CD4-positive, alpha-beta T cell treated with Interleukin-1 beta for 1 hour (primary cell): ENCODE data around the gene KLK15.
"Not testable (repeated sequence)": the region's sequence is repeated elsewhere in the genome, so short reads cannot be mapped to it uniquely, and the experiment has no call there.

ENCODE experiments used
- DNase-seq, 2 donors: peaks; one replicate each; pipeline ENCODE4 v3.0.0-alpha.2; 2020 to 2022

Gene KLK15

DNA sequence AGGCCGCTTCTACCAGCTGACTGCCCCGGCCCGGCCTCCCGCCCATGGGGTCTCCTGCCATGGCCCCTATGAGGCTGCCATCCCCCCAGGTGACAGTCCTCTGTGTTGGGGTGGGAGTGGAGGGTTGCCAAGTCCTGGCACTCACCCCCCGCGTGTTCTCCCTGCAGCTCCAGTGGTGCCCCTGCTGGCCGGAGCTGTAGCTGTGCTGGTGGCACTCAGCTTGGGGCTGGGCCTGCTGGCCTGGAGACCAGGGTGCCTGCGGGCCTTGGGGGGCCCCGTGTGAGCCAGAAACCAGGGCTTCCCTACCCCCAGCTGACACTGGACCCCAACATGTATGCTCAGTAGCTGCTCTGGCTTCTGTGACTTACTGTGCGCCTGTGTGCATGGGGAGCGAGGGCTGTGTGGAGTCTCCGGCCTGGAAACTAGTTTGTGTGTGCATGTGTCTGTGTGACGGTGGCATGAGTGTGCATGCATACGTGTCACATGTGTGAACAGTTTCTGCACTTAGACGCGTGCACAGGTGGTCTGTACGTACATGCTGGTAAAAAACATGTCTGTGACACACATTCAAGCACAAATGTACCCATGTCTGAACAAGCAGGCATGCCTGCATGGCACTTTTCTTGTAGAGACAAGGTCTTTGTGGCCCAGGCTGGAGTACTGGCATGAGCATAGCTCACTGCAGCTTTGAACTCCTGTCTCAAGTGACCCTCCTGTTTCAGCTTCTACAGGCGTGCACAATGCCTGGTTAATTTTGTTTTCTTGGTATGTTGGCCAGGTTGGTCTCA lies 38.3 kb downstream of the KLK15 start:
- no peak for DNase-seq

DNA sequence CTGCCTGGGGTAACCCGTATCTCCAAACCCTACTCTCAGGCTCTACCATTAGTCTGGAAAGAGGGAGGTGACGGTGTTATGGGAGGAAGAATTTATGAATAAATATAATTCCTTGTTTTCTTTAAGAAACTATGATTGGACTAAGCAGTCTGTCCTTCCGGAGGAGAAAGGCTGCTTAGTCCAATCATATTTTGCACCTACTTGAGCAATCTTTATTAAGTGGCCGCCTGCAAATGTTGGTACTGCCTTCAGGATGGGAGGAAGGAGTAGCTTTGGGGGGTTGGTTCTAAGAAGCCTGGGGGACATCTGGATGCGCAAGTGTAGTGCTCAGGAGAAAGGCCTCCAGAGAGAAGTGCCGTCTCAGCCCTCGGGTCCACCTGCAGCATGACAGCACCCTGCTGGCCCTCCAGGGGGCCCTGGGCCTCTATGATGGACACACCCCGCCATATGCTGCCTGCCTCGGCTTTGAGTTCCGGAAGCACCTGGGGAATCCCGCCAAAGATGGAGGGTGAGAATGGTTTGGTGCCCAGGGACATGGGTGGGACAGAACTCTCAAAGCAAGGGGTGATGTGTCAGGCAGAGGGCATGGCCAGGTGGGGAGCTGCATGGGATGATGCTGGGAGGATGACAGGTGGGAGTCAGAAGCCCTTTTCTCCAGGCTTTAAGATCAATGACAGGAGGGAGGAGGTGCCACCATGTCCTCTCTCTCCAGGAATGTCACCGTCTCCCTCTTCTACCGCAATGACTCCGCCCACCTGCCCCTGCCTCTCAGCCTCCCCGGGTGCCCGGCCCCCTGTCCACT lies 39.1 kb downstream of the KLK15 start:
- no peak for DNase-seq

DNA sequence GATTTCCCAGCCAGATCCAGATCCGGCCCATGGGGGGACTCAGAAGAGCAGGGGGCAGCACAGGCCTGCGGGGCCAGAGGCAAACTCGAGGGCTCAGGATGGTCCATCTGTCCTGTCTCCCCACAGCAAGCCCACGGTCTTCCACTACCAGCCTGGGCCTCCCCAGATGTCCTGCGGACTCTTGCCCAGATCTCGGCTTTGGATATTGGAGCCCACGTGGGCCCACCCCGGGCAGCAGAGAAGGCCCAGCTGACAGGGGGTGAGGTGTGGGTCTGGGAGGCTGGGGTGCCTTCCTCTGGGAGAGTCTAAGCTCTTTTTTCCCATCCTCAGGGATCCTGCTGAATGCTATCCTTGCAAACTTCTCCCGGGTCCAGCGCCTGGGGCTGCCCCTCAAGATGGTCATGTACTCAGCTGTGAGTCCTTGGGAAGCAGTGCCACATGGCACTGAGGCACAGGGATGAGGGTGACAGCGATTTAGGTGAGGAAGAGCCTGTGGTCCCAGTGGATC lies 39.8 kb downstream of the KLK15 start:
- no peak for DNase-seq

DNA sequence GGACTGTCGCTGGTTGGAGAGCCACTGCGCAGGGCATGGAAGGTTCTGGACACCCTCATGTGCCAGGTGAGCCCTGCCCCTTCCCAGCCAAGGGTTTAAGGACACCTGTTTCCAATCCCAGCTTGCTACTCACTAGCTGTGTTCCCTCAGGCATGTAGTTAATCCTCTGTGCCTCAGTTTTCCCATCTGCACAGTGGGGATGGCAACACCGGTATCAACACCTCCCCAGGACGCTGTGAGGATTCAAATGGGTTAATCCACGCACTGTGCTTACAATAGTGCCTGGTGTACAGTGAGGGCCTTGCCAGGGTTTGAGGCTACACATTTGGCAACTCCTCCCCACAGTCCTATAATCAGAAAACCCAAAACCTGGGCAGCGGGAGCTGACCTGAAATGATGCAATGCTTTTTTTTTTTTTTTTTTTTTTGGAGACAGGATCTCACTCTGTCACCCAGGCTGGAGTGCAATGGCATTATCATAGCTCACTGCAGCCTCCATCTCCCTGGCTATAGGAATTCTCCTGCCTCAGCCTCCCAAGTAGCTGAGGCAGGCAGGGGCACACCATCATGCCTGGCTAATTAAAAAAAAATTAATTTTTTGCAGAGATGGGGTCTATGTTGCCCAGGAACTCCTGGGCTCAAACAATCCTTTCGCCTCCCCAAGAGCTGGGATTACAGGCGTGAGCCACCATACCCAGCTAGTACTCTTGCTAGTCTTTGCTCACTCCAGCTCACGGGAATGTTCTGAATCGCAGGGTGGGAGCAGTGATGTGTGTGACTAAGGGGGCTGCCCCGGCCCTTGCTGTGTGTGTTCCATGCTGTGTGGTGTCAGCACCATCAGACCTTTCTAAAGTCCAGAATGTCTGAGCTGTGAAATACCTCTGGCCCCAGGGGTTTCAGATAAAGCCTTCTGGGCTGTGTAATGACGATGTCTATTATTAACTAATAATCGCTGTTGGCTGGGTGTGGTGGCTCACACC lies 40.8 kb downstream of the KLK15 start:
- DNase-seq: no peak

DNA sequence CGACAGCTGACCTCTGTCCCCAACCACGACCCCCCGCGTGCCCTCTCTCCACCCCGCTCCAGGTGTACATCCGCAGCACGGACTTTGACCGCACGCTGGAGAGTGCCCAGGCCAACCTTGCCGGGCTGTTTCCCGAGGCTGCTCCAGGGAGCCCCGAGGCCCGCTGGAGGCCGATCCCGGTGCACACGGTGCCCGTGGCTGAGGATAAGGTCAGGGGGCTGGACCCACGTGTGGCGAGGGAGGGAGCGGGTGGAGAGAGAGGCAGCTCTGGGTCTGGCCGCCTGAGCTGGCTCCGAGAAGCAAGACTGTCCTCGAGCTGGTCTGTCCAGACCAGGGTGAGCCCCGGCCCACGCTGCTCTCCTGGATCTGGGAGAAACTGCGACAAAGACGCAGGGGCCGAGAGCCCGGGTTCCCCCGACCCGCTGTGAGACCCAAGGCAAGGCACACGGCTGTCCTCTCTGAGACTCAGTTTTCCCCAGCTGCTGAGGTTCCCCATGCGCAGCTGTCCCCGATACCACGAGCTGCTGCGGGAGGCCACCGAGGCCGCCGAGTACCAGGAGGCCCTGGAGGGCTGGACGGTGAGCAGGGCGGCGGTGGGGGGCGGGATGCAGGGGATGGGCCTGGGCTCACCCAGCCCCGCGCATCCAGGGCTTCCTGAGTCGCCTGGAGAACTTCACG lies 41.6 kb downstream of the KLK15 start:
- no peak for DNase-seq

DNA sequence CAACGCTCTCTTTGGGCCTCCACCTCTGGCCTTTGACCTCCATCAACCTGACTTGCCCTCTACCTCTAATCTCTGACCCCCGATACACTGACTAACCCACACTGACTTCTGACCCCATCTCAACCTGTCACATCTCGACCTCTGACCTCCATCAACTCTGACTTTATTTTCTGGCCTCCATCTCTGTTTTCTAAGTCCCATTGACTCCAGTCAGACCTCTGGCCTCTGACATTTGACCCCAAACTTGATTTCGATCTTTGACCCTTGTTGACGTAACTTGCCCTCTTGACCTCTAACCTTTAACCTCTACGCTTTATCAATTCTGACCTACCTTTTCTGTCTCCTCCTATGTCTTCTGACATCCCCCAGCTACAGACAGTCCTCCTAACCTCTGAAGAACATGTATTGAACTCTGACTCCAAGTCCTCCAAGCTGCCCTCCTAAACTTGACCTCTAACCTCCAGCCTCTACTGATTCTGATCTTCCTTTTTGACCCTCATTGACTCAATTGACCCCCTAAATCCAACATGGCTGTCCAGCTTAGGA lies 42.4 kb downstream of the KLK15 start:
- no peak for DNase-seq

DNA sequence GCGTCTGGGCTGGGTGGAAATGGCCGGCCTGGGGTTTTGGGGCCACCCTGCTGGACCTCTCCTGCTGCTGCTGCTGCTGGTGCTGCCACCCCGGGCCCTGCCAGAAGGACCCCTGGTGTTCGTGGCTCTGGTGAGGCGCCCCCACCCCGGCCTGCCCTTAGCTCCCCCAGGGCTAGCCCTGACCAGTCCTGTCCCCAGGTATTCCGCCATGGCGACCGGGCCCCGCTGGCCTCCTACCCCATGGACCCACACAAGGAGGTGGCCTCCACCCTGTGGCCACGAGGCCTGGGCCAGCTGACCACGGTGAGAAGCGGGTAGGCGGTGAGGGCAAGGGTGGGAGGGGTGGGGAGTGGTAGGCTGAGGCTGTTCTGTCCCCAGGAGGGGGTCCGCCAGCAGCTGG lies 43.0 kb downstream of the KLK15 start, which contains the start of gene ACP4:
ACP4 (plus strand) TSS at position 20 of the 400 bp plus-strand sequence; CDS start at position 20, 0 bp downstream.
- no peak for DNase-seq

DNA sequence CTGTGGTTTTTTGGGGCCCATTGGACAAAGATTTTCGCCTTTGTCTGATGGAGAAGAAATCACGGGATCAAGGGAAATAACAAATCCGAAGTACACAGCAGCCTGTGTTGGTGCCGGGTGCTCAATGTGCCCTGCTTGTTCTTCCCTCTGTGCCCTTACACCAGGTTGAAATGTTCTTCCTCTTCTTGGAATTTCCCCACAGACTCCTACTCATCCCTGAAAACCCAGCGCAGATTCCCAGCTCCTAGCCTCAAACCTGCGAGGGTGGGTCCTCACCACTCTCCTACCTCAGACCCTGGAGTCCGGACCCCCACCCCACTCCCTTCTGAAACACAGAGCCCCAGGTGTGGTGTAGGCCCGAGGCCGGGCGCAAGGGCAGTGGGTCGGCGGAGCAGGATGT lies 48.0 kb downstream of the KLK15 start:
- DNase-seq: no peak

DNA sequence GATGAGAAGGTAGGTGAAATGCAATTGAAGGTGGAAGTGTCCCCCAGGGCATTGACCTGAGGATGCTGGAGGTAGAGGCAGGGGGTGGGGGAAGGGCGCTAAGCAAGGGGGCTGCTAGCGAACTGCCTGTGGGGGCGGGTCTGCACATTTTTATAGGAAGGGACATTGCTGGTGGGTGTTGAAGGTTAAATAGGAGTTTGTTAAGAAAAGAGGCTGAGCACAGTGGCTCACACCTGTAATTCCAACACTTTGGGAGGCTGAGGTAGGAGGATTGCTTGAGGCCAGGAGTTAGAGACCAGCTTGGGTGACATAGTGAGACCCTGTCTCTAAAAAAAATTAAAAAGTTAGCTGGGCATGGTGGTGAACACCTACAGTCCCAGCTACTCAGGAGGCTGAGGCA lies 48.7 kb downstream of the KLK15 start:
- no peak for DNase-seq

DNA sequence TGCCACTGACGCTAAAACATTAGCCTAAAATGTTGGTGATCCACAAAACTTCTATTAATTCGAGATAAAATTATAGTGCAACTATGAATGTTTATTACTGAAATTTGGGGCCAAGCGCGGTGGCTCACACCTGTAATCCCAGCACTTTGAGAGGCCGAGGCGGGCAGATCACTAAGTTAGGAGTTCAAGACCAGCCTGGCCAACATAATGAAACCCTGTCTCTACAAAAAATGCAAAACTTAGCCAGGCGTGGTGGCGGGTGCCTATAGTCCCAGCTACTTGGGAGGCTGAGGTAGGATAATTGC lies 49.6 kb downstream of the KLK15 start:
- DNase-seq: not testable (repeated sequence)

DNA sequence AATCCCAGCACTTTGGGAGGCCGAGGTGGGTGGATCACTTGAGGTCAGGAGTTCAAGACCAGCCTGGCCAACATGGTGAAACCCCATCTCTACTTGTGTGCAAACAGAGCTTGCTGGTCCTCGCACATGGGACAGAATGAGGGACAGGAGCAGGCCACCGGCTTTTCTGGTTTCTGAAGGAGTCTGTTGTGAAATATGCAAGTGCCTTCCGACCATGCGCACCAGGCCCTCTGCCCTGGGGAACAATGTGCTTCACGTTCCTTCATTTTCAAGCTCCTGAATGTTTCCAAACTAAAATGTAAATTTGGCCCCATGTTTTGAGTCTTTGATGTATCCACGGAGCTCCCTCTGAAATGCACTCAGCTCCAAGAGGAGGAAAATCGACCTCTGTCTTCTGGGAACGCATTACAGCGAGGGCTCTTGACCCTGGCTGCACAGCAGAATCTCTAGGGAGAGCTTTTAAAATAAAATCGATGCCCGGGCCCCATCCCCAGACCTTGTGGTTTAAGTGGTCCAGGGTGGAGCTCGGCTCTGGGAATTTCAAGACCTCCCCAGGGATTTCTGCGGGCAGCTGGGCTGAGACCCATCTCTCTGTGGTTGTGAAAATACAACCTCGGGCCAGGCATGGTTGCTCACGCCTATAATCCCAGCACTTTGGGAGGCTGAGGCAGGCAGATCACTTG lies 52.5 kb downstream of the KLK15 start:
- DNase-seq: no peak

DNA sequence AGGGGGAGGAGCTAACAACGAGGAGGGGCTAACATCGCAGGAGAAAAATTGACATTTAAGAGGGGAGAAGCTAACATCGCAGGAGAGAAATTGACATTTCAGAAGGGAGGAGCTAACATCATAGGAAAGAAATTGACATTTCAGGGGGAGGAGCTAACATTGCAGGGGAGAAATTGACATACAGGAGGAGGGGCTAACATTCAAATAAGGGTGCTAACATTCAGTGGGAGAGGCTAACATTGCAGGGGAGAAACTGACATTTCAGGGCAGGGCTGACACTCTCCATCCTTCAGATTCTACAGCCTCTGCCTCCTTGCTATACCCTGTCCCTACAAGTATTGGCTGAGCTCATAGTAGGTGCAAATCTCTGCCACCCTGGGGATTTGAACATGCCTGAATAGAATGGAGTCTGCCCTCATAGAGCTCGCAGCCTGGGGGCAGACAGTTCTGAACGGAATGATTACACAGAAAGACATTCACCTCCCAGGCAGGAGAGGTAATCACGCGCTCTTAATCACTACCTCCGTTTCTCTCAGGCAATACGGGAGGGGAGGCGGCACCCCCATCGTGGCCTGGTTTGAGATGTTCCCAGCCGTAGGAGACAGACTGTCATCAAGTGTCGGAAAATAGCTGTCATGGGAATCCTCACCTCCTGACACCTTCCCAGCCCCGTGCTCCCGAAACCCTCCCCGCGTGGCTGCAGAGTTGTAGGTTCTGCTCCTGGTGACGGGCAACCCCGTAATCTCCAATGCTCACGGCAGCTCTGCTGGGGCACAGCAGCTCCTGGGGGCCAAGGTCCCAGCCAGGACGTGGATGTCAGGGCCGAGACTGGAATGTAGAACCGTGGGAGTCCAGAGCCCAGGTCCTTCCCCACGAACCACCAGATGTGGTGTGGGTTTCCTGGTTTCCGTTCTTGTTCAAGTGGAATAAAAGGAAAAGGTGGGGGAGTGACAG lies 53.6 kb downstream of the KLK15 start:
- no peak for DNase-seq

DNA sequence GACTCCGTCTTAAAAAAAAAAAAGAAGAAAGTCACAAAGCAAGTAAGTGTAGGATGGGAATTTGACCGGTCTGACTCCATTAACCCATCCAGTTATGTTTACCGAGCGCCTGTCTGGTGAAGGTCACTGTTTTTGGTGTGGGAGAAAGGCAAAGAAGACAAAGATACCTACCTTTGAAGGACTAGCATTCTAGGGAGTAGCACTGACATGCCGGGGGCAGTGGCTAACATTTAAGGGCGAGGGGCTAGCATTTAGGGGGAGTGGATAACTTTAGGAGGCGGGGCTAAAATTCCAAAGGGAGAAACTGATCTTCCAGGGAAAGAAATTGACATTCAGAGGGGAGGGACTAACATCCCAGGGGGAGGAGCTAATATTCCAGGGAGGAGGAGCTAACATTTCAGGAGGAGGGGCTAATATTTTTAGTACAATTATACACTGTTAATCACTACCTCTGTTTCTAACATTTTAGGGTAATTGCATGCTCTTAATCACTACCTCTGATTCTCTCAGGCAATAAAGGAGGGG lies 54.4 kb downstream of the KLK15 start:
- DNase-seq: no peak

DNA sequence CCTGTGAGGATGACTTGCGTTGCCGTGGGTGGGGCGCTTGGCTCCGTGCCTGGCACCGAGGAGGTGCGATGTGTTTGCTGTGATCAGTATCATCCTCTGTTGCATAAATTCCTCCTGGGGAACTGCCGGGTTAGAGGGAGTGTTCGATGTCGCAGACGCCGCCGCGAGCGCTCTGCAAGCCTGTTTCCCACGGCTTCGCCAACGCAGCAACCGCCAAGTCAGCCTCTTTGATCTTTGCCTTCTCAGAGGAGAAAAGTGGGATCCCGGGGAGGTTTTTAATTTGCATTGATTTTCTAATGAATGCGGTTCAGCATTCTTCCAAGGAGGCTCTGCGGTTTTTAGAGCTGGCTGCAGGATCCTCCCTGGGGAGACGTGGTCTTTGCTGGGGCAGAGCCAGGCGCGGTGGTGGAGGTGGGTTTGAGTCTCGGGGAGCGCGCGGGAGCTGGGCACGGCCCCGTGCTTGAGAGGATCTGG lies 55.5 kb downstream of the KLK15 start:
- no peak for DNase-seq

DNA sequence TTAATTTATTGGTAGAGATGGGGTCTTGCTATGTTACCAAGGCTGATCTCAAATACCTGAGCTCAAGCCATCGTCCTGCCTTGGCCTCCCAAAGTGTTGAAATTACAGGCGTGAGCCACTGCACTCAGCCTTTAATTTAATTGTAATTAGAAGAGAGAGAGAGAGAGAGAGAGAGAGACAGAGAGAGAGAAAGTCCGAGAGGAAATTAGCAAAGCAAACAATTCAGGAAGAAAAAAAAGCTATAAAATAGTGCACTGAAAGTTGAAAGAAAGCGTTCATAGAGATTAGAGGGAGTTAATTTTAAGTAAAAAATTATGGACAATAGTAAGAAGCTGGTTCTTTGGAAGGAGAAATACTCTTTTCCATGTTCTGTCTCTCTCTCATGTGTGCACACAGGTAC lies 56.1 kb downstream of the KLK15 start:
- no peak for DNase-seq

DNA sequence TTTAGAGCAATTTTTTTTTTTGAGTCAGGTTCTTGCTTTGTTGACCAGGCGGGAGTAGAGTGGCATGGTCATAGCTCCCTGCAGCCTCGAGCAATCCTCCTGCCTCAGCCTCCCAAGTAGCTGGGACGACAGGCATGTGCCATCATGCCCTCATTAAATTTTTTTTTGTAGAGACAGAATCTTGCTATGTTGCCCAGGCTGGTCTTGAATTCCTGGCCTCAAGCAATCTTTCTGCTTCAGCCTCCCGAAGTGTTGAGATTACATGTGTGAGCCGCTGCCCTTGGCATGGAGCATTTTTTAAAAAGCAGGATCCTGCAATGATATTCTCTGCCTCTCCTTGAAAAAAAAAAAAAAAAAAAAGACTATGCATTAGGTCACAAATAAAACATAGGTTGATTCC lies 57.2 kb downstream of the KLK15 start:
- no peak for DNase-seq
